Mesendoderm (in vitro differentiated cells): Measurements from ENCODE around the gene MISFA.

ENCODE experiments used
- DNase-seq: peaks from one replicate; pipeline ENCODE4 v3.0.0; 2013
- H2AK5ac ChIP-seq: 2 replicates; pipeline ENCODE4 v1.6.1; 2013; ENCODE audit warnings: low read length, inconsistent platforms
- H2BK120ac ChIP-seq: 2 replicates; pipeline ENCODE4 v1.6.1; 2013; ENCODE audit warnings: low read depth, mild to moderate bottlenecking, low read length, moderate library complexity, mixed read lengths
- H2BK15ac ChIP-seq: replicated peaks from 2 replicates; pipeline ENCODE4 v1.6.1; 2013; ENCODE audit warnings: low read depth, mild to moderate bottlenecking, moderate library complexity
- H2BK5ac ChIP-seq: 2 replicates; pipeline ENCODE4 v1.6.1; 2013; ENCODE audit warnings: low read length, inconsistent platforms
- H3K18ac ChIP-seq: 2 replicates; pipeline ENCODE4 v1.6.1; 2013; ENCODE audit warnings: mild to moderate bottlenecking, low read length, mixed read lengths
- H3K23ac ChIP-seq: one replicate; pipeline ENCODE4 v1.6.1; 2013; ENCODE audit warnings: low read length
- H3K27ac ChIP-seq: 2 replicates; pipeline ENCODE4 v1.5.1; 2013; ENCODE audit warnings: low read depth, mild to moderate bottlenecking, inconsistent platforms, low read length, moderate library complexity
- H3K27me3 ChIP-seq: 2 replicates; pipeline ENCODE4 v1.6.1; 2013; ENCODE audit warnings: low read length, control low read depth, mild to moderate bottlenecking, inconsistent platforms; ENCODE audit not compliant: insufficient read depth, poor library complexity
- H3K36me3 ChIP-seq: 2 replicates; pipeline ENCODE4 v1.6.1; 2013; ENCODE audit warnings: low read length, inconsistent platforms; ENCODE audit not compliant: control insufficient read depth, insufficient read depth
- H3K4ac ChIP-seq: one replicate; pipeline ENCODE4 v1.6.1; 2013; ENCODE audit warnings: low read depth, mild to moderate bottlenecking, low read length, moderate library complexity
- H3K4me1 ChIP-seq: 2 replicates; pipeline ENCODE4 v1.6.1; 2013; ENCODE audit warnings: low read depth, low read length, inconsistent platforms; ENCODE audit not compliant: control insufficient read depth
- H3K4me2 ChIP-seq: 2 replicates; pipeline ENCODE4 v1.6.1; 2013; ENCODE audit warnings: low read length
- H3K4me3 ChIP-seq: 2 replicates; pipeline ENCODE4 v1.5.1; 2013; ENCODE audit warnings: mild to moderate bottlenecking, low read length
- H3K56ac ChIP-seq: one replicate; pipeline ENCODE4 v1.6.1; 2013; ENCODE audit warnings: low read length
- H3K79me1 ChIP-seq: 2 replicates; pipeline ENCODE4 v1.6.1; 2013; ENCODE audit warnings: low read length, inconsistent platforms
- H3K79me2 ChIP-seq: 2 replicates; pipeline ENCODE4 v1.6.1; 2013; ENCODE audit warnings: mild to moderate bottlenecking, low read length; ENCODE audit not compliant: control insufficient read depth, insufficient read depth
- H3K9ac ChIP-seq: 2 replicates; pipeline ENCODE4 v1.6.1; 2013; ENCODE audit warnings: low read length, inconsistent platforms
- H4K5ac ChIP-seq: one replicate; pipeline ENCODE4 v1.6.1; 2013; ENCODE audit warnings: low read length
- H4K8ac ChIP-seq: one replicate; pipeline ENCODE4 v1.6.1; 2013; ENCODE audit warnings: low read depth, mild to moderate bottlenecking, control low read depth, low read length, moderate library complexity
- WGBS: extraction: QIAGEN DNeasy Blood & Tissue Kit; methylation state at CpG from one replicate; pipeline ENCODE4 v1.1.7; 2013; ENCODE audit warnings: low lambda C conversion rate, missing lambda C conversion rate; ENCODE audit not compliant: insufficient coverage; ENCODE audit errors: extremely low coverage; 5-methylcytosine and 5-hydroxymethylcytosine counted together

The MISFA gene

DNA sequence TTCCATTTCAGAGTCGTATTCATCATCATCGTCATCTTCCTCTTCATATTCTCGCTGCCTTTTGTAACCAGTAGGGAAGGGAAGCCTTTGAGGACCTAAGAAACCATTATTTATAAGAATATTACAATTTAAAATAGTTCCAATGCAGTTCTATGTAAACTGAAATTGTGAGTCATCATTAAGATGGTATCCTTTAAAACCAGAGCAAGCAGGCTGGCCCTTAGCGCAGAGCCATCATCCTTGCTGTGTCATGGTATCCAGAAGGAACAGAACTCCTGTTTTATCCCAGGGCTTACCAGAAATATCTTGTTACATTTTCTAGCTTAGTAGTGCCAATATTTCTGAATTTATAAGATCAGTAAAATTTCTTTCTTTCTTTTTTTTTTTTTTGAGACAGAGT, 12.8 kb downstream of the MISFA start:
- H3K4me1 ChIP-seq: no peaks in the 10 kb centered on the region
- H3K27ac ChIP-seq: no peak overlapping the region
- no peak overlapping the region for H2BK15ac ChIP-seq
- H3K36me3 ChIP-seq: peaks cover 1% of the 10 kb centered on the region
- H3K79me1 ChIP-seq: no peaks in the 10 kb centered on the region
- no peak for DNase-seq
- no peak overlapping the region for H3K4me3 ChIP-seq
- no peak overlapping the region for H4K8ac ChIP-seq
- H3K79me2 ChIP-seq: no peaks in the 10 kb centered on the region
- H3K4ac ChIP-seq: no peak overlapping the region
- no peak overlapping the region for H4K5ac ChIP-seq
- 100% methylated on average over 3 of the region's 4 CpGs for WGBS
- H3K9ac ChIP-seq: no peak overlapping the region
- H2BK5ac ChIP-seq: no peak overlapping the region
- H3K27me3 ChIP-seq: no peaks in the 10 kb centered on the region
- H2AK5ac ChIP-seq: no peak overlapping the region
- no peak overlapping the region for H3K18ac ChIP-seq
- H2BK120ac ChIP-seq: no peak overlapping the region
- no peak overlapping the region for H3K56ac ChIP-seq
- H3K23ac ChIP-seq: no peak overlapping the region
- H3K4me2 ChIP-seq: no peak overlapping the region

- Histone ChIP-seq H3K79me2 (peaks cover 6% of the 10 kb centered on the region), H3K4me3 (no peak overlapping the region), H3K27me3 (no peaks in the 10 kb centered on the region), H2AK5ac (no peak overlapping the region), H3K4ac (no peak overlapping the region), H3K4me1 (no peaks in the 10 kb centered on the region), H3K23ac (no peak overlapping the region), H4K8ac (no peak overlapping the region), H3K79me1 (peaks cover 2% of the 10 kb centered on the region), H4K5ac (no peak overlapping the region), H3K56ac (no peak overlapping the region), H3K36me3 (no peaks in the 10 kb centered on the region), H3K18ac (no peak overlapping the region), H3K9ac (no peak overlapping the region), H3K4me2 (no peak overlapping the region), H3K27ac (no peak overlapping the region), H2BK120ac (no peak overlapping the region), H2BK15ac (no peak overlapping the region), H2BK5ac (no peak overlapping the region)
- no peak for DNase-seq
- WGBS: no CpG with 5 or more reads among the region's 10 CpGs
These were observed 15.1 kb downstream of the MISFA start for GRCh38 chr11:18614667-18615066.

GRCh38 chr11:18615628-18616392, 16.2 kb downstream of the MISFA start:
- Histone ChIP-seq H3K56ac (no peak overlapping the region), H3K9ac (no peak overlapping the region), H3K27ac (no peak overlapping the region), H3K27me3 (no peaks in the 10 kb centered on the region), H2BK5ac (no peak overlapping the region), H3K4ac (no peak overlapping the region), H4K8ac (no peak overlapping the region), H3K18ac (no peak overlapping the region), H3K79me2 (peaks cover 8% of the 10 kb centered on the region), H2BK120ac (no peak overlapping the region), H3K23ac (no peak overlapping the region), H3K79me1 (peaks cover 2% of the 10 kb centered on the region), H3K36me3 (no peaks in the 10 kb centered on the region), H2BK15ac (no peak overlapping the region), H2AK5ac (no peak overlapping the region), H4K5ac (no peak overlapping the region), H3K4me3 (no peak overlapping the region), H3K4me1 (no peaks in the 10 kb centered on the region), H3K4me2 (no peak overlapping the region)
- no CpG with 5 or more reads among the region's 11 CpGs for WGBS
- no peak for DNase-seq

GRCh38 chr11:18617688-18618341, 18.2 kb downstream of the MISFA start:
- Histone ChIP-seq H3K18ac (no peak overlapping the region), H3K23ac (no peak overlapping the region), H2BK15ac (no peak overlapping the region), H3K56ac (no peak overlapping the region), H3K4me1 (no peaks in the 10 kb centered on the region), H2BK5ac (no peak overlapping the region), H3K27me3 (no peaks in the 10 kb centered on the region), H4K8ac (no peak overlapping the region), H2AK5ac (no peak overlapping the region), H3K79me2 (peaks cover 21% of the 10 kb centered on the region), H2BK120ac (no peak overlapping the region), H3K4me2 (no peak overlapping the region), H4K5ac (no peak overlapping the region), H3K4me3 (no peak overlapping the region), H3K36me3 (no peaks in the 10 kb centered on the region), H3K27ac (no peak overlapping the region), H3K4ac (no peak overlapping the region), H3K79me1 (peaks cover 4% of the 10 kb centered on the region), H3K9ac (no peak overlapping the region)
- DNase-seq: no peak
- no CpG with 5 or more reads among the region's 10 CpGs for WGBS

GRCh38 chr11:18618342-18619025, 18.9 kb downstream of the MISFA start:
- Histone ChIP-seq H3K56ac (no peak overlapping the region), H3K4me3 (no peak overlapping the region), H4K8ac (no peak overlapping the region), H2BK15ac (no peak overlapping the region), H3K9ac (no peak overlapping the region), H3K23ac (no peak overlapping the region), H3K27ac (no peak overlapping the region), H2AK5ac (no peak overlapping the region), H3K4me1 (no peaks in the 10 kb centered on the region), H3K27me3 (no peaks in the 10 kb centered on the region), H3K36me3 (no peaks in the 10 kb centered on the region), H3K4me2 (no peak overlapping the region), H4K5ac (no peak overlapping the region), H3K18ac (no peak overlapping the region), H3K79me2 (peaks cover 22% of the 10 kb centered on the region), H2BK120ac (no peak overlapping the region), H3K79me1 (peaks cover 4% of the 10 kb centered on the region), H3K4ac (no peak overlapping the region), H2BK5ac (no peak overlapping the region)
- no CpG with 5 or more reads among the region's 5 CpGs for WGBS
- no peak for DNase-seq
